GM12878 (cell line): ENCODE data around the gene SPATA25. TPM values are rescaled to one million over a fixed set of nuclear protein-coding genes. Genes with fewer than 3 reads are reported as not detected.

Experiments used
- ATAC-seq: fragments of 200-7000 bp; cut with Tn5 transposase; 3 replicates; pipeline ENCODE4 v1.9.1; 2020; ENCODE audit warnings: mild to moderate bottlenecking, moderate library complexity
- BruUV-seq: library from RNA; stranded (reverse); fragments of 400-500 nt; replicated peaks from 2 replicates; lab custom pipeline; 2021; lab: Mats Ljungman, UMichigan
- CTCF ChIA-PET: fragments of 300-600 bp; sonication (Branson Sonifier 250); formaldehyde crosslinking; extraction: SDS; loops from one replicate; lab custom pipeline; 2021; ENCODE audit warnings: inconsistent platforms; lab: Yijun Ruan, JAX
- POLR2A ChIA-PET: fragments of 350-600 bp; formaldehyde crosslinking; extraction: SDS; loops from one replicate; lab custom pipeline; 2021; ENCODE audit warnings: inconsistent platforms; lab: Charles Lee
- RAD21 ChIA-PET: fragments of 300-600 bp; sonication (Branson Sonifier 250); formaldehyde crosslinking; loops from one replicate; lab custom pipeline; 2023; ENCODE audit warnings: antibody characterized with exemption; ENCODE audit not compliant: unreplicated experiment; lab: Charles Lee
- SMC1A ChIA-PET: fragments of 300-600 bp; sonication (Branson Sonifier 250); formaldehyde crosslinking; loops from one replicate; lab custom pipeline; 2023; ENCODE audit not compliant: unreplicated experiment, uncharacterized antibody; lab: Charles Lee
- DNase-seq: peaks from one replicate; pipeline ENCODE4 v3.0.0-alpha.2; 2011; ENCODE audit warnings: low read depth, low spot score
- FAIRE-seq: peaks from 3 replicates; lab custom pipeline; 2011; peaks lifted over from hg19 to GRCh38; lab: Jason Lieb, UNC
- H2AFZ ChIP-seq: 2 replicates; pipeline ENCODE4 v1.6.0; 2011; ENCODE audit warnings: low read depth, low read length, control low read depth; ENCODE audit not compliant: control insufficient read depth
- H3K27ac ChIP-seq: 2 replicates; pipeline ENCODE4 v1.5.1; 2011; ENCODE audit warnings: control low read depth; ENCODE audit not compliant: control insufficient read depth, insufficient read depth
- H3K27me3 ChIP-seq, 2 experiments: replicated peaks in 1 of 2; 2 replicates each; pipeline versions ENCODE4 v1.6.0 to v1.6.1; 2011; ENCODE audit warnings: low read length in 1 of 2; ENCODE audit not compliant: control insufficient read depth in 2 of 2, insufficient read depth in 2 of 2
- H3K36me3 ChIP-seq, 2 experiments: 2 replicates each; pipeline ENCODE4 v1.5.1; 2011; ENCODE audit warnings: low read length in 1 of 2; ENCODE audit not compliant: control insufficient read depth in 2 of 2, insufficient read depth in 2 of 2
- H3K4me1 ChIP-seq: 2 replicates; pipeline ENCODE4 v1.6.1; 2011; ENCODE audit warnings: mild to moderate bottlenecking, low read length, moderate library complexity, mixed read lengths; ENCODE audit not compliant: control insufficient read depth, insufficient read depth
- H3K4me2 ChIP-seq: 2 replicates; pipeline ENCODE4 v1.6.0; 2011; ENCODE audit warnings: control low read depth; ENCODE audit not compliant: control insufficient read depth, insufficient read depth
- H3K4me3 ChIP-seq: fragments of 200-600 bp; sonication (generic); 2 replicates; pipeline ENCODE4 v1.5.1; 2016
- H3K79me2 ChIP-seq: 2 replicates; pipeline ENCODE4 v1.6.0; 2011; ENCODE audit warnings: low read length; ENCODE audit not compliant: control insufficient read depth, insufficient read depth
- H3K9ac ChIP-seq: 2 replicates; pipeline ENCODE4 v1.8.0; 2011; ENCODE audit warnings: low read length, control low read depth, mixed read lengths; ENCODE audit not compliant: control insufficient read depth, insufficient read depth
- H3K9me3 ChIP-seq: replicated peaks from 3 replicates; pipeline ENCODE4 v1.5.1; 2011; ENCODE audit warnings: mild to moderate bottlenecking, low read length; ENCODE audit not compliant: control insufficient read depth, insufficient read depth
- H4K20me1 ChIP-seq: 2 replicates; pipeline ENCODE4 v1.6.0; 2011; ENCODE audit not compliant: control insufficient read depth, insufficient read depth
- ATF7 ChIP-seq: fragments of 450-650 bp; IDR thresholded peaks from 2 replicates; pipeline ENCODE4 v1.6.1; 2016; ENCODE audit warnings: low read depth, mild to moderate bottlenecking
- E2F4 ChIP-seq: IDR thresholded peaks from 2 replicates; pipeline ENCODE4 v1.6.1; 2012; ENCODE audit warnings: low read depth, low read length, improper control_type of control experiment
- E4F1 ChIP-seq: fragments of 450-650 bp; IDR thresholded peaks from 2 replicates; pipeline ENCODE4 v1.6.1; 2018; ENCODE audit warnings: borderline replicate concordance, mild to moderate bottlenecking; ENCODE audit not compliant: partially characterized antibody
- EP300 ChIP-seq, 2 experiments: fragments of 150-350 bp in 1 of 2; IDR thresholded peaks; 2 replicates each; pipeline ENCODE4 v1.6.1; 2011 to 2012; ENCODE audit warnings: low read depth in 2 of 2, low read length in 2 of 2, borderline replicate concordance in 1 of 2, improper control_type of control experiment in 1 of 2, inconsistent platforms in 1 of 2; ENCODE audit not compliant: control insufficient read depth in 1 of 2
- ESRRA ChIP-seq: IDR thresholded peaks from 2 replicates; pipeline ENCODE4 v1.6.1; 2012; ENCODE audit warnings: mild to moderate bottlenecking, low read length, improper control_type of control experiment
- EZH2 ChIP-seq: IDR thresholded peaks from 2 replicates; pipeline ENCODE4 v1.6.1; 2012; ENCODE audit warnings: low read depth, mild to moderate bottlenecking, control low read depth, inconsistent platforms, low read length, borderline replicate concordance; ENCODE audit not compliant: control insufficient read depth
- HCFC1 ChIP-seq: fragments of 150-350 bp; IDR thresholded peaks from 2 replicates; pipeline ENCODE4 v1.6.1; 2014; ENCODE audit warnings: low read length
- HDAC2 ChIP-seq: fragments of 200-600 bp; sonication (generic); IDR thresholded peaks from 2 replicates; pipeline ENCODE4 v1.6.1; 2017
- NRF1 ChIP-seq: conservative IDR thresholded peaks from 2 replicates; pipeline ENCODE4 v1.6.1; 2011; ENCODE audit warnings: mild to moderate bottlenecking, low read depth, low read length, improper control_type of control experiment
- RELB ChIP-seq: fragments of 450-650 bp; IDR thresholded peaks from 2 replicates; pipeline ENCODE4 v1.6.1; 2017; ENCODE audit warnings: low read depth, mild to moderate bottlenecking, moderate library complexity
- SRF ChIP-seq, 2 experiments: IDR thresholded peaks; 2 replicates each; pipeline ENCODE4 v1.6.1; 2011; ENCODE audit warnings: low read depth in 2 of 2, low read length in 2 of 2, mild to moderate bottlenecking in 1 of 2, moderate library complexity in 1 of 2
- ZNF207 ChIP-seq: fragments of 450-650 bp; IDR thresholded peaks from 2 replicates; pipeline ENCODE4 v1.6.1; 2014; ENCODE audit warnings: antibody characterized with exemption, mild to moderate bottlenecking, borderline replicate concordance
- in situ Hi-C: fragments of 300-500 bp; cut with MboI; formaldehyde crosslinking; loops from 9 replicates; pipeline ENCODE4 v1.14.3; 2018; ENCODE audit warnings: mixed read lengths
- intact Hi-C: fragments of 100-400 bp; cut with micrococcal nuclease; formaldehyde crosslinking; loops from one replicate; pipeline ENCODE4 v1.14.2; 2022; ENCODE audit not compliant: unreplicated experiment
- polyA plus RNA-seq, 11 experiments: library from polyadenylated mRNA; depleted of rRNA in 4 of 11; unstranded in 6 of 11; stranded (reverse) in 5 of 11; fragments of >200 nt; fragmentation: Nextera tagmentation in 4 of 11; fragmentation: Illumina TruSeq in 1 of 11; extraction: Ambion mirVana in 4 of 11; extraction: Trizol in 1 of 11; gene quantifications; 1 replicate in 1 of 11; 2 replicates in 10 of 11; pipeline versions ENCODE4 v1.2.1 to v1.2.3, GENCODE V29; 2011 to 2016; ENCODE audit warnings: inconsistent platforms in 2 of 11, missing spikeins in 2 of 11, low read depth in 1 of 11
- total RNA-seq, 4 experiments: library from RNA; depleted of rRNA in 3 of 4; stranded (reverse); fragments of >200 nt in 3 of 4; fragmentation: Illumina TruSeq in 1 of 4; extraction: Trizol in 1 of 4; gene quantifications; 2 replicates each; pipeline versions ENCODE4 v1.2.1 to v1.2.3, GENCODE V29; 2013 to 2021
- TF ChIP-seq, protein P1 (sequence below): IDR thresholded peaks from 2 replicates; pipeline ENCODE4 v1.6.1; 2011; ENCODE audit warnings: low read depth, mild to moderate bottlenecking, low read length, moderate library complexity, borderline replicate concordance; ENCODE audit errors: extremely low read depth
- TF ChIP-seq, protein P2 (sequence below): IDR thresholded peaks from 2 replicates; pipeline ENCODE4 v1.6.1; 2012; ENCODE audit warnings: low read depth, low read length, improper control_type of control experiment
- TF ChIP-seq, protein P3 (sequence below): IDR thresholded peaks from 2 replicates; pipeline ENCODE4 v1.6.1; 2011; ENCODE audit warnings: borderline replicate concordance, low read depth, mild to moderate bottlenecking, moderate library complexity, low read length; ENCODE audit not compliant: insufficient read depth, poor library complexity, severe bottlenecking

Gene SPATA25
- total and polyA plus RNA-seq, 10 of the 15 experiments (the other 5 are each of a cell fraction or from before 2014, with no cell fraction given): 0.28 to 2.9 (median 1.3) TPM; not detected in 3

- TF ChIP-seq ZNF207: no peak
Observed at GRCh38 chr20:45852326-45852725, 35.1 kb downstream of the SPATA25 start (continued).

DNA sequence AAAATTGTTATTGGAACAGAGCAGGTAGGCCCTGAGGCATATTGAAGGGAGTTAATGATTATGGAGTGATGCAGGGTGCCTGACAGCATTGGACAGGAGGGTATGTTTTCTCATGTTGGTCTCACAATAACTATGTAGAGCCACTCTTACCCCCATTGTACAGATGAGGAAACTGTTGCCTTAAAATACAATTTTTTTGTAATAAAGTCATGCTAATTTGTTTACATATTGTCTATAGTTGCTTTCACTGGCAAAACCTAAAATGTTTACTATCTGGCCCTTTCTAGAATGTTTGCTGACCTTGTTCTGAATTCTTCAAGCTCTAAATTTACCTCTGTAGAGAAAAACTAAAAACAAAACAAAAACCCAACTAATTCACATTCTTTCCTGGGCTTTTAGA is 35.9 kb downstream of the SPATA25 start:
- ChIA-PET RAD21 (no interaction called here), CTCF (interaction anchor here (1.2 to 1.5 kb wide), 2 partner anchors 17 to 52 kb away, joined by 4 read pairs; no protein-coding TSS in a partner anchor), POLR2A (interaction anchor here (1.2 to 2.4 kb wide), 3 partner anchors 9 to 38 kb away, joined by 4 to 10 read pairs (median 7); partner anchors contain the start of gene UBE2C), SMC1A (interaction anchor here (1.0 to 1.3 kb wide), 2 partner anchors 39 to 53 kb away, joined by 3 read pairs; no protein-coding TSS in a partner anchor)
- H3K4me3 ChIP-seq: no peak overlapping the region
- in situ Hi-C loops: no loop called here
- H3K4me2 ChIP-seq: no peak overlapping the region
- H3K27ac ChIP-seq: no peak overlapping the region
- H3K9ac ChIP-seq: no peak overlapping the region
- peaks cover 6% of the 10 kb centered on the region for H3K4me1 ChIP-seq
- intact Hi-C loops: no loop called here
- H3K36me3 ChIP-seq: no peaks in the 10 kb centered on the region
- H3K9me3 ChIP-seq: no peaks in the 10 kb centered on the region
- H3K27me3 ChIP-seq: no peaks in the 10 kb centered on the region
- ATAC-seq (no peak), FAIRE-seq (no peak), DNase-seq (no peak)
- H3K79me2 ChIP-seq: peaks cover 12% of the 10 kb centered on the region
- BruUV-seq: no TSS peak
- no peaks in the 10 kb centered on the region for H4K20me1 ChIP-seq
- no peak overlapping the region for H2AFZ ChIP-seq
- TF ChIP-seq HCFC1: no peak
- TF ChIP-seq SRF (IDR thresholded peaks at IDR 0.05; ENCODE audit: low read depth in 2 of 2, low read length in 2 of 2): no peak
- no peak for TF ChIP-seq E2F4
- no peak for TF ChIP-seq HDAC2
- no peak for TF ChIP-seq E4F1
- TF ChIP-seq, protein P1, sequence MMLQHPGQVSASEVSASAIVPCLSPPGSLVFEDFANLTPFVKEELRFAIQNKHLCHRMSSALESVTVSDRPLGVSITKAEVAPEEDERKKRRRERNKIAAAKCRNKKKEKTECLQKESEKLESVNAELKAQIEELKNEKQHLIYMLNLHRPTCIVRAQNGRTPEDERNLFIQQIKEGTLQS: no peak
- TF ChIP-seq EZH2: no peak
- no peak for TF ChIP-seq EP300 (IDR thresholded peaks at IDR 0.05; ENCODE audit: borderline replicate concordance in 1 of 2, control insufficient read depth in 1 of 2, low read depth in 2 of 2, low read length in 2 of 2)
- TF ChIP-seq, protein P2, sequence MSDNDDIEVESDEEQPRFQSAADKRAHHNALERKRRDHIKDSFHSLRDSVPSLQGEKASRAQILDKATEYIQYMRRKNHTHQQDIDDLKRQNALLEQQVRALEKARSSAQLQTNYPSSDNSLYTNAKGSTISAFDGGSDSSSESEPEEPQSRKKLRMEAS: no peak
- TF ChIP-seq RELB: no peak
- TF ChIP-seq, protein P3, sequence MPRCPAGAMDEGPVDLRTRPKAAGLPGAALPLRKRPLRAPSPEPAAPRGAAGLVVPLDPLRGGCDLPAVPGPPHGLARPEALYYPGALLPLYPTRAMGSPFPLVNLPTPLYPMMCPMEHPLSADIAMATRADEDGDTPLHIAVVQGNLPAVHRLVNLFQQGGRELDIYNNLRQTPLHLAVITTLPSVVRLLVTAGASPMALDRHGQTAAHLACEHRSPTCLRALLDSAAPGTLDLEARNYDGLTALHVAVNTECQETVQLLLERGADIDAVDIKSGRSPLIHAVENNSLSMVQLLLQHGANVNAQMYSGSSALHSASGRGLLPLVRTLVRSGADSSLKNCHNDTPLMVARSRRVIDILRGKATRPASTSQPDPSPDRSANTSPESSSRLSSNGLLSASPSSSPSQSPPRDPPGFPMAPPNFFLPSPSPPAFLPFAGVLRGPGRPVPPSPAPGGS: no peak
- no peak for TF ChIP-seq NRF1
- no peak for TF ChIP-seq ESRRA
- no peak for TF ChIP-seq ATF7
